Stimulated activated CD4-positive, alpha-beta T cell treated with anti-CD3 and anti-CD28 coated beads, Interleukin-1b, Interleukin-23, amount 100 ng/mL, for 24 hours (primary cell): ENCODE results near the gene FHL3.

ENCODE experiments used
- DNase-seq, 4 experiments: peaks; one replicate each; pipeline ENCODE4 v3.0.0-alpha.2; 2020; ENCODE audit warnings: low read depth in 4 of 4, low spot score in 1 of 4

FHL3 gene

DNA sequence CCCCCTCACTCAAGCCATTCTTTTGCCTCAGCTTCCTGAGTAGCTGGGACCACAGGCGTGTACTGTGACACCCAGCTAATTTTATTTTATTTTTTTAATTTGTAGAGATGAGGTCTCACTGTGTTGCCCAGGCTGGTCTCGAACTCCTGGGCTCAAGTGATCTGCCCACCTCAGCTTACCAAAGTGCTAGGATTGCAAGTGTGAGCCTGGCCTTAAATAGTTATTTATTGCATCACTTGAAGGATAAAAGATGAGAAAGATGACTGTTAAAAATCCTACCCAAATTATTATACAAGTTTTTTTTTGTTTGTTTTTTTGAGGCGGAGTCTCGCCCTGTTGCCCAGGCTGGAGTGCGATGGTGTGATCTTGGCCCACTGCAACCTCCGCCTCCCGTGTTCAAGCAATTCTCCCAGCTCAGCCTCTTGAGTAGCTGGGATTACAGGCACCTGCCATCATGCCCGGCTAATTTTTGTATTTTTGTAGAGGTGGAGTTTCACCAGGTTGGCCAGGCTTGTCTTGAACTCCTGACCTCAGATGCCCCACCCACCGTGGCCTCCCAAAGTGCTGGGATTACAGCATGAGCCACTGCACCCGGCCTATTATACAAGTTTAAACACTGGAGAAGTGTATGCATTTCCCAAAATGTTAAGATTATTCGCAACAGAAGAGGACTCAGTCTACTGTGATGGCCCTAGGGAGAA, 9.6 kb upstream of the FHL3 start:
- no peak for DNase-seq

DNA sequence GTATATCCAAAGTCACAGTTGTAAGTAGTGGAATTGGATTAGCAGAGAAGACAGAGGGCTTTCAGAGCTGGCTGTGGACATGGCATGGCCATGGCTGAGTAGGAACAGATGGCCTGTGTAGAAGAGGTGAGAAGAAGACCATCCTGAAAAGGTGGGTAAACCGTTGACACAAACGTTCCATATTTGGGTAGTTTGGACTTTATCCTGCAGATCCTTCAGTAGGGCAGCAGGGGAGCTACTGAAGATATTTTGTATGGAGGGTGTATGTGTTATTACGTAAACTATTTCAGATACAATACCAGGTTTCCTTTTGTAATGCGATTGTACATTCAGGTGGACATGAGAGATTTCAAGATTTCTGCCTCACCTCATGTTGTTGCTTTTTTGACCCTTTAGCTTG, 8.9 kb upstream of the FHL3 start:
- DNase-seq, result no peak

DNA sequence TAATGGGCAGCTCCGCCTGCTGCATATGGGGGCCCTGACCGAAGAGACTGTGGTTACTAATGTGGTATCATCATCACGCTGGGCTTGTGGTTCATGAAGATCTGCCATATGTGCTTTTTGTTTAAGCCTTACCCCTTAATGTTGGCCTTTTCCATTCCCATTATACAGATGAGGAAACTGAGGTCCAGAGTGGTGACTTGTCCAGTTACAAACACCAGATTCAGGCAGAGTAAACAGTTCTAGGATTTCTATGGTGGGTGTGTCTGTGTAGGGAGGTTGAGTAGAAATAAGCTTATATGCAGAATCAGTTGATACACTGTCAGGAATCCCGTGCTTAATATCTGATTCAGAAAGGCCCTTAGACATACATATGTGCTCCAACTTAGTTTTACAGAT, 7.9 kb upstream of the FHL3 start:
- no peak for DNase-seq

DNA sequence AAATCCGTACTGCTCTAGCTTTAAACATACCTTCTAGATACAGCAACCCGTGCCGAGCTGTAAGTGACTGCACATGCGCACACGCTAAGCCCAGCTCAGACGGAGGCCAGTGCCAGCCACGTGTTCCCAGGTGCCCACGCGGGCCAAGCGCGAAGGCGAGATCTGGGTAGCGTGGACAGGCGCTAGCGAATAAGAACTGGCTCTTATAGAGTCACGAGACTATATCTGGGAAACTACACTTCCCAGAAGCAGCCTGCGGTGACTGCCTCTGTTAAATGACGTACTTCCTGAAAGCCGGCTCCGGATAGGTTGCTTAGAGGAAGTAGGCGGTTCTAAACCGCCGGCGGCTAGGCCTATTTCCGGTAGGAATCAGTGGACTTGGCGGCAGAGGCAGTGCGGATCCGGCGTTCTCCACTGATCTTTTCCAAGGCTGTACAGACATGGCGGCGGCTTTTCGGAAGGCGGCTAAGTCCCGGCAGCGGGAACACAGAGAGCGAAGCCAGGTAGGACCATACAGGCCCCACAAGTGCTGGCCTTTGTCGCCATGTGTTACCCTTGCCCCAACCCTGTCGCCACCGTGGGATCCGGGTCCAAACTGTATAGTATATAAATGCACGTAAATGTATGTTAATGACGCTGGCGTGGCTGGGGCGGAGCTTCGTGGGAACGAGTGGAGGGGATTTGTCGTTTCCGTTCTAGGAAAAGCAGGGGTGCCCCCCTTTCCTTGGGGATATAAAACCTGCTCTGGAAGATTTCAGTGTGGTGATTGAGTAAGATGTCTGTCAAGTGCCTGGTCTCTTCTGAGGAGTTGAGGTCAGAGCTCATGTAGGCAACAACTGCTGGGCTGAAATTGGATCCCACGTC, 7.3 kb upstream of the FHL3 start, which contains the start of gene UTP11:
Gene UTP11, plus strand, starts transcription at position 372 of the 864 bp plus-strand sequence. Its CDS starts 69 bp downstream, at position 441.
- DNase-seq, result peak; percentile 60 to 82 (median 72)

DNA sequence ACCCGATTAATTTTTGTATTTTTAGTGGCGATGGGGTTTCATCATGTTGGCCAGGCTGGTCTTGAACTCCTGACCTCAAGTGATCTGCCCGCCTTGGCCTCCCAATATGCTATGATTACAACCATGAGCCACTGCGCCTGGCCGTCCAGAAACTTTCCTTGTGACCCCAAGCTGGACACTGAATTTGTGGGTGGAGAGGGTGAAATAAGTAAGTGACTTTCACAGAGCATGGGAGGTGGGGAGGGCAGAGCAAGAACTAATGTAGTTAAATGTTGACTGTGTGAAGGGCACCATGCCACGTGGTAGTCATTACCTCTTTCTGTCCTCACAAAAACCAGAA, 4.5 kb upstream of the FHL3 start:
- no peak for DNase-seq

DNA sequence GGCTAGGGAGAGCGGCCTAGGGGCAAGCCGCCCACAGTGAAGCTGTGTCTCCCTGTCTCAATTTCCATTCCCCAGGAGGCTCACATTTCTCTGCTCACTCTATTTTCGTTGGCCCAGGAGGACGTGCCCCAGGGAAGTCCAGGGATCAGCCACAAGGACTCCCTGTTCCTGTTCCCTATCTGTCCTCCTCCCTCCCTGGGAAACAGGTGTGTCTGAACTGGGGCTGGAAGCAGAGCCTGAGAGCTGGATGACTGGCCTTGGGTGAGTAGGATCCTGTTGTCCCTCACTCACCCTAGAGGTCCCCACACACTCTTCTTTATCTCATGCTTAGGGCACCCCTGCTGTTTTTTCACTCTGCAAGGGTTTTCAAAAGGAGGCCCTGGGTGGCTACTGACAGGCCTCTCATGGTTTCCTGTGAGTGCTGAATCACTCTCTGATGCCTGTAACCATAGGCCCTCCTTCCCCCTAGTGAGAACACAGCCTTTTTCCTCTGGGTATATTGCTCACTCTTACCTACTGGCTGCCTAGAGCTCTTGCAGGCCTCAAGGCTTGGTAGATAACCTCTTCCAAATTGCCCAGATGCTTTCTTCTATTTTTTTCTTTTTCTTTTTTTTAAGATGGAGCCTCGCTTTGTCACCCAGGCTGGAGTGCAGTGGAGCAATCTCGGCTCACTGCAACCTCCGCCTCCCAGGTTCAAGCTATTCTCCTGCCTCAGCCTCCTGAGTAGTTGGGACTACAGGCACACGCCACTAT, 4.0 kb upstream of the FHL3 start:
- DNase-seq, result peak in 1 of 4 experiments; percentile 56

DNA sequence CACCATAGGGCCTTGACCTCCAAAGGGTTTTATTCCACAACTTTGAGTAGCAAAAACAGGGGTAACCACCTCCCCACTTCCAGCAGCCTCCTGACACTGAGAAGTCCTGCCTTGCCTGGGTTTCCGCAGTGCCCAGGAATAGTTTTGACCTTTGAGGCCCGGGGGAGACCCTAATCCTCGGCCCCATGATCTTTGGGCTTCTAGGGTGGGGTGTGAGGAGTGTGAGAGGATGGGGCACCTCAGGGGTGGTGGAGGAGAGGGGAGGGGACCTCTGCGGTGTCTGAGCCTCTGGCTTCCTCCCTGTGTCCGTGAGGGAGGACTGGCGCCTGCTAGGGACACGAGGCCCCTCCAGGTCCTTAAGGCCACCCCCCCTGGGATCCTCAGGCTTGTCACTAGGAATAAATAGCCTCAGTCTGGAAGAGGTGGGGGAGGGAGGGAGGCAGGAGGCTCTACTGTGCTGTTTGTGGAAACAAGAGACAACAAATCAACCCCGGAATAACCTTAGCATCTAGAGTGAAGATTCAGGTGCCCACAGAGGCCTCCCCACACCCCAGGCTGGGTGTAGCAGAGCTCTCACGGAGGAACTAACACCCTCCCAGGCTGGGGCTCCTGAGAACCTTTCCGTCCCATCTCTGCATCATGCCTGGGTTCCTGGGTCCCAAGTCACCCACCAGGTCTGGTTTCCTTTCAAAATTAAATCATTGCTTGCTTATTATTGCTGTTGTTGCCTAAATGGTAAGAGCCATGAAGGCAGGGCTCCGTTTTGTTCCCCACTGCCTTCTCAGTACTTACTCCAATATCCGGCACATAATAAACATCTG, 904 bp upstream of the FHL3 start:
- DNase-seq, result no peak

DNA sequence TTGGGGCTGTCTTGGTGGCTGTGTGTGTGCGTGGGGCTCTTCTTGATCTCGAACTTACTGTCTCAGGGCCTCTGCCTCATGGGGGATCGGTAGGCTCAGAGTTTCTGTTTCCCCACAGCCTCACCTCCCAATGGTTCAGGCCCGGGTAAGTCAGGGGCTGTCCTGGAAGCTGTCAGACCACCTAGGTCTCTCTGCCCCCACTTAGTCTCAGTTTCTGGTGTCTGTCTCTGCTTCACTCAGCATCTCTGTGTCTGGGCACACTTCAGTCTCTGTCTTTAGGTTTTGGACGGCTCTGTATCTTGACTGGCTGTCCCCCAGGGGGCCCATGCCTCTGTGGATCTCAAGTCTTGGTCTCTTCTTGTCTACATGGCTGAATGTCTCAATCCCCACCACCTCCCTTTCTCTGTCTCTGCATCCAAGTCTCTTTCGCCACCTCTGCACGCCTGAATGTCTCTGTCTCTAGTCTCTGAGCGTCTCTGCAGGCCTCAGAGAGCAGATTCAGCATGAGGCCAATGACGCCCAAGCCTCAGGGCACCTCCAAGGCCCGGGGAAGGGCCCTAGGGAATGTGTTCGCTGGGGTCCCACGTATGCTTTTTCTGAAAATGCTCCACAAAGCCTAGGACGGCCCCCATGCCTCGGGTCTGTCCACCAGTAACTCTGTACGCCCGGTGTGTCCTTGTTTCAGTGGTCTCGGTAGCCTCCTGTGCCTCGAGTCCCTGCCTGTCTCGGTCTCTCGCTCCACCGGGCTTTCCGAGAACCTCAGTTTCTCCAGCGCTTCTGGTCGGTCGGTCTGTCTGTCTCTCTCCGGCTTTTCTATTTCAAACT, 818 bp downstream of the FHL3 start:
- DNase-seq, result no peak

DNA sequence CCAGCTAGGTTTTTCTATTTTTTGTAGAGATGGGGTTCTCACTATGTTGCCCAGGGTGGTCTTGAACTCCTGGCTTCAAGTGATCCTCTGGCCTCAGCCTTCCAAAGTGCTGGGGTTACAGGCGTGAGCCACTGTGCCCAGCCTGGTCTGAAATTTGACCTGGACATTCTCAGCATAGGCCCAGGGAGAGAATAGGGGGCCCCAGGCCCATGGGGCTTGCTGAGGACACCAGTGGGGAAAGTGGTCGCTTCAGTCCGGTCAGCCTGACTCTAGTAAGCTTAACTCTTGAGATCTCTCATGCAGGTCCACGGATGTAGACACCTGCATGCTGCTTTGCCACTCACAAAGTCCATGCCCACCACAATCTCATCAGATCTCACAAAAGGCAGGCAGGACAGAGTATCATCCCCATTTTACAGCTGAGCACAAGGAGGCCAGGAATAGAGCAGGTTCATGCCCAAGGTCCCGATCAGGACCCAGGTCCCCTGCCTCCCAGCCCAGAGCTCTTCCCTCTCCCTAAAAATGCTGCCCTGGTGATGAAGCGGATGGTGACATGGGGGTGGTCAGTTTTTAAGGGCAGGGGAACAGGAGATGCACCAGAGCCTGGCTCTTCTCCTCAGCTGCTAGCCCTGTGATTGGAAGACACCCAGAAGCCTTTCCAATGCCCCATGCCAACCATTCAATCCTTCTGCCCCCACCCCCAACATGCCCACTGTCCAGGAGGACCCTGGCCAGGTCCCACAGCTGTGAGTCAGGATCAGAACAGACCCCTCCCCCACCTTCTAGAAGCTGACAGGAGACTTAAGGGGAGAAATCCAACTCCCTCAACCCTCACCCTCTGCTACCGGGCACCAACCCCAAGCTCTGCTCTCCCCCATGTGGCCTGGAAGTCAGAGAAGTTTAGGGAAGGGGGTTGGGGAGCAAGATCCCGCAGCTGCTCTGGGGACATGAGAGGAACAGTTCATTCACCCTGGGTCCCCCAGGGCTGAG, 1.8 kb downstream of the FHL3 start:
- no peak for DNase-seq

DNA sequence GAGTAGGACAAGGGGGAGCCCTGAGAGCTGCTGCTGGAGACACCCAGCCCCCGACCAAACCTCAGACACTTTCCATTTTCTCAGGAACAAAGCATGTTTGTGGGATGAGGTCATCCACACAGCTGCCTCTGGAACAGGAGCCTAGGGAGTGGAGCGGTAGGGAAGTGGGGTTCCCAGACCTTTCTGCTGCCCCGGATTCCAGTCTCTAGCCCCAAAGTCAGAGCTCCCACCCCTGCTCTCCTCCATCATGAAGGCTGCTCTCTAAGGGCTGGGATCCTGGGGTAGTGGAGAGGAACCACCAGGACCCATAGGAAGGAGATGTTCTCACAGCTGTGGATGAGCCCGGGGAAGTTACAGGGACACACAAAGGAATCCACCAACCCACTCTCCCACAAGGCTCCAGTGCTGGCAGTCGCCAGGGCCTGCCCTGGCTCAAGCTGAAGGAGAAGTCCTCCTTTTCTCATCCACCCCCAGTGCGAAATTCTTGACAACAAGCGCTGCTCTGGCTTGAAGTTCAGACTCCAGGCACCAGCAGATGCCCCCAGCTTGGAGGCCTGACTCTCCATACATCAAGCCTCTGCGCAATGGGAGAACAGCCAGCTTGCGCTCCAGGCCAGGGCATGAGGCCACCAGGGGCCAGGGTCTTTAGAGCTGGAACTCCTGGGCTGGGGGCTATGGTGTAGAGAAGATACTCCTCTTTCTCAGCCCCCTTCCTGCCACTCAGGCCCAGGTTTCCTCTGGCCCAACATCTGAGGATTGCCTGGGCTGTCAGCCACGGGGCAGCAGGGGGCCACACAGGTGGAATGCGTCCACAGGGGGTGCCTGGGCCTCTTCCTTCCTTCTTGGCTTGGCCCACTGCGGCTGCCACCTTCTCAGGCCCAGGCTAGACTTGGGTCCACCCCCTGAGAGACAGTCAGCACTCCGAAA, 4.5 kb downstream of the FHL3 start:
- DNase-seq, result no peak

DNA sequence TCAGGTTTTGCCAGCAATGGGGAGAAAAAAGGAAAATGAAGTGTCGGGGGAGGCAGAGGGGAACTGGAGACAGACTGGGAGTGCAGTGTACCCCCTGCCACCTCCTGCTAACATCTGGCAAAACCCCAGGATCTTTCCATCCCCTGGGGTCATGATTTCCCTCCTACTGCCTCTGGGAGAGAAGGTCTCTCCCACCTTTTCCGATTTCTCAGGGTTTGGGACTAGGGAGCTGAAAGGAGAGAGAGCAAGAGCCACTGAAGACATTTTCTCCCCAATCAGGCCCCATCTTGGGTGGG, 5.1 kb downstream of the FHL3 start:
- no peak for DNase-seq

DNA sequence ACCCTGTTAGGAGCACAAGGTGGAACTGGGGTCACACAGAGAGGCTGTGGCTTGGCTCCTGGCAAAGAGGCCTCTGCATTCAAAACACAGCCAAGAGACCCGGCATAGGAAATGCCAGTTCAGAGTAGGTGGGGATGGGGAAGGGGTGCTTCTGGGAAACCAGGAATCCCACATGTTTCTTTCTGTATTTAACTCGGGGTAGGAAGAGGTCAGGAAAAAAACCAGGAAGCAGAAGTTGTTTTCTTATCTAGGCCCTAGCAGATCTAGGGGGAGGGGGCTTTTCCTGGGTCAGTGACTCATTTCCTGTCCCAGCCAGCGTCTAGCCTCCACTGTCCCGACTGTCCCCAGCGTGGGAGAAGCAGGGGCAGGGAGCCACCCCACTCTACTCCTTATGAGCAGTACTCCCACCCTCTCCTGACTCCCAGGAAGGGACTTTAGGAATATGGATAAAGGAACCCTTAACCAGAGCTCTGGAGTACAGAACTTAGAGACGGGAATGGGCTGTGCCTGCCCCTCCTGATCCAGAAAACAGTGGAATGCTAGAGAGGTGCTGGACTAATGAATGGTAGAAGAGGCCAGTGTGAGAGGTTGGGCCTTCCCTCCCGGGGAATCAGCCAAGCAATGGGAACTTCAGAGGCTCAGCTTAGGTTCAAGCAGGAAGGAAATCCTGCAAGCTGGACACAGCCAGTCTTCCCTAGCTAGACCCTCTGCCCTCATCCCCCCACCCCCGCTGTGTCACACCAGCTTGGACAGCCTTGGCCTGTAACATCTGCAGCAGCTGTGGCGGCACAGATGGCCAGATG, 5.7 kb downstream of the FHL3 start:
- DNase-seq, result no peak

DNA sequence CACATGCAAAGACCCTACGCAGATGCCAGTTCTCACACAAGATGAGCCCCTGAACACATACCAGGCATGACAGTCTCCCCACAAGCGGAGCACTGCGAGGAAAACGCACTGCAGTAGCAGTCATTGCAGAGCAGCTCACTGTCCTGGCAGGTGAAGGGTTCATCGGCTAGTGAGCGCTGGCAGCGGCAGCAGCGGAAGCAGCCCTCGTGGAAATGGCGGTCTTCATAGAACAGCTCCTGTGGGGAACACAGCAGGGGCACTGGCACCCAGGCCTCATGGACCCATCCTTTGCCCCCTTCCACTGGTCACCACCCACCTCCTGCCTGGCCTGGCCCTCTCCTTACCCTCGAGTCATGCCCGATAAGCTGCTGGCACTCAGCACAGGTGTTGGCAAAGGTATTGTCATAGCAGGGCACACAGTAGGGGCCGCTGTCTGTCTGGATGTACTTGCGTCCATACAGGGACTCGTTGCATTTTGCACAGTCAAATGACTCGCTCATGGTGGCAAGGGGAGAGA, 6.3 kb downstream of the FHL3 start:
- DNase-seq, result no peak

DNA sequence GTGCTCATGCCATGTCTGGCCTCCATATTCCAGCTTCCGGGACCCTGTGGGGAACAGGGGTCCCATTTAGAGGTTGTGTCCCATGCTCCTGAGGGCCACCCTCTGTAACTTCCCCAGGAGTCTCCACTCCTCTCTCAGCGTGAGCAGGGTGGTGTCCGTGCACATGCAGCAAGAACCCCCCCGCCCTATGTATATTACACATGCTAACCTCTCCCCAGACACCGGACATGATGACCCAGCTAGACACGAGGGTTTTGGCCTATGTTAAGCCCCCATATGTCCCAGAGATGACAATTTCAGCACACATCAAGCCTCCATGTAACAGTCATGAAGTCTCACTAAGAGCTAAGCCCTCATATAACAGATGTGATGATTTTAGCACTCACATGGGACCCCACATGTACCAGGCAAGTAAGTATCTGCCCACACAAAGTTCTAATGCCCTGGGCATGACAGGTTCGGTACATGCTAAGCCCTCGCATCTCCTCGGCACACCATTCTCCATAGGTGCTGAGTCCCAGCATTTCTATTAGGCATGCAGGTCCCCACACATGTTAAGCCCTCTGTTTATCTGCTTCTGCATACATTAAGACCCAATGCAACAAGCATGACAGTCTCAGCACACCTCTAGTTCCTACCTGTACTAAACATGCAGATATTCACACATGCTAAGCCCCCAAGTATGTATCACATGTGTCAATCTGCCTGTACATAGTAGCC, 7.1 kb downstream of the FHL3 start:
- no peak for DNase-seq

DNA sequence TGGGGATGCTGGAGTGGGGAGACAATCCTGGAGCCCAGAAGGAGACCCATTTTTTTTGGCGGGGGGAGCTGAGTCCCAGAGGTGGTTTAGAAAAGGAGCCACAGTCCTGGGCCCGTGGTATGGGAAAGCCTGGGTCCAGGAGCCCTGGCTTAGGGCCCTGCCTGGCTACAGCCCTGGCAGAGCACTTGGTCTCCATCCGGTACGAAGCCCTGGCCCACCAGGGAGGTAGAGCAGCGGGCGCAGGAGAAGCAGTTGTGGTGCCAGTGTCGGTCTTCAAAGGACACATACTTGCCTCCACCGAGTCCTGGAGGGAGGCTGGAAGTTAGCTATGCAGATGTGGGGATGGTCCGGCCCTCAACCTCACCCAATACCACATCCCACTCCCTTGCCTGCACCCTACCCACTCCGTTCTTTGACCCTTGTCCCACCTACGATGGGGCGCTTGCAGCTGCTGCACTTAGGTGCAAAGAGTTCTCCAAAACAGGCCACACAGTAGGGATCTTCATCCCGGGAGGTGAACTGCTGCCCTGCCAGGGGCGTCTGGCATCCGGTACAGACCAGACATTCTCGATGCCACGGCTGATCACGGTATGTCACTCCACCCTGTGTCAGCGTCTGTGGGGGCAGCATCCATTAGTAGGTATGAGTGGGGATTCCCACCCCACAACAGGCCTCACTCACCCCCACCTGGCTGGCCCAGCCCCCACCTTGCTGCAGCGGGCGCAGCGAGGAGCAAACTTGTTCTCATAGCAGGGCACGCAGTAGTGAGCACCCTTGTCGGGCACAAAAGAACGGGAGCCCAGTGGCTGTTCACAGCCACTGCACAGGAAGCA, 7.8 kb downstream of the FHL3 start:
- no peak for DNase-seq
